Calu3 (cell line): ENCODE results near the gene CD74. TPM values are rescaled to one million over a fixed set of nuclear protein-coding genes. Genes with fewer than 3 reads are reported as not detected.
"Not testable (repeated sequence)": the region's sequence is repeated elsewhere in the genome, so short reads cannot be mapped to it uniquely, and the experiment has no call there.

Experiments
- BruUV-seq: library from RNA; stranded (reverse); fragments of 400-500 nt; replicated peaks from 2 replicates; lab custom pipeline; 2021; lab: Mats Ljungman, UMichigan
- CTCF ChIA-PET: fragments of 300-600 bp; sonication (Branson Sonifier 250); formaldehyde crosslinking; loops from one replicate; lab custom pipeline; 2022; ENCODE audit warnings: antibody characterized with exemption; lab: Charles Lee
- DNase-seq: peaks from one replicate; pipeline ENCODE4 v3.0.0; 2022
- H3K27ac Mint-ChIP-seq: one replicate; pipeline ENCODE4 v1.8.0; 2022; ENCODE audit warnings: mixed read lengths; ENCODE audit not compliant: unreplicated experiment
- H3K27me3 Mint-ChIP-seq: one replicate; pipeline ENCODE4 v1.8.0; 2022; ENCODE audit warnings: mixed read lengths; ENCODE audit not compliant: unreplicated experiment
- H3K36me3 Mint-ChIP-seq: one replicate; pipeline ENCODE4 v1.8.0; 2022; ENCODE audit warnings: mild to moderate bottlenecking, moderate library complexity, mixed read lengths; ENCODE audit not compliant: insufficient read depth, unreplicated experiment
- H3K4me1 Mint-ChIP-seq: one replicate; pipeline ENCODE4 v1.8.0; 2022; ENCODE audit warnings: mild to moderate bottlenecking, low read depth, mixed read lengths; ENCODE audit not compliant: unreplicated experiment
- H3K4me3 Mint-ChIP-seq: one replicate; pipeline ENCODE4 v1.8.0; 2022; ENCODE audit warnings: mild to moderate bottlenecking, low read depth, moderate library complexity, mixed read lengths; ENCODE audit not compliant: unreplicated experiment
- H3K9me3 Mint-ChIP-seq: one replicate; pipeline ENCODE4 v1.8.0; 2022; ENCODE audit warnings: low read depth, mixed read lengths; ENCODE audit not compliant: unreplicated experiment
- intact Hi-C: fragments of 100-400 bp; cut with micrococcal nuclease; formaldehyde crosslinking; loops from one replicate; pipeline ENCODE4 v1.10.0; 2022; ENCODE audit not compliant: unreplicated experiment
- total RNA-seq: library from RNA; stranded (reverse); gene quantifications from 2 replicates; pipeline ENCODE4 v1.2.3, GENCODE V29; 2022
- TF ChIP-seq, protein P1 (sequence below): fragments of 200-600 bp; IDR thresholded peaks from one replicate; pipeline ENCODE4 v1.8.0; 2022; ENCODE audit warnings: antibody characterized with exemption; ENCODE audit not compliant: unreplicated experiment

The CD74 gene
- total RNA-seq, 1 experiment from 2014 or later: 1,091 TPM

DNA sequence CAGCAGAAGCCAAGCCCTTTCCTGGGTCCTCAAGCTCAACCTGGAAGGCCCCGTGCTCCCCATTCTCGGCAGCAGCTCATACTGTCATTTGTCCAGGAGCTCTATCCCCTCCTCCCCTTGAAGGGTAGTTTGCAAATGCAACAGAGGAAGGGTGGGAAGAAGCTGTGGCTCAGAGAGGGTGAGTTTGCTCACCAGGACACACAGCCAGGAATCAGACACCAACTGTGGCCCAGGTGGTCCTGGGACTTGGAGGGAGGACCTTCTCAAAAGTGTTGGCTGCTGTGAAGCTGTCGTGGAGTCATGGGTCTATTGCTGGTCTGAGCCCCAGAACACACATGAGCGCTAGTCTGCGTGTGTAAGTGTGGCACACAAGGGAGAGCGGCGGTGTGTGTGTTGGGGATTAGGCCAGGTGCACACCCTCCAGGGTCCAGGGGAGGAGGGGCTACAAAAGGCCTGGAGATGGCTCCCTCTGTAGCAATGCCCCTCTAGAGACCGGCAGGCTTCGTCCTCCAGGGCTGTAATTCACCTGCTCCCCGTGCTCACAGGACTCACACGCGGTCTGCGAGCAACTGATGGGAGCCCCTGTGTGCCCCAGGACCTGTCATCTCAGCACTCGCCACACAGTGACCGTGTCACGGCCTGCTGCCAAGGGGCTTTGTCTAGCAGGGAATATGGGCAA is 45.0 kb upstream of the CD74 start:
- Mint-ChIP-seq H3K36me3 (peaks cover 5% of the 10 kb centered on the region), H3K4me3 (no peak overlapping the region), H3K4me1 (peaks cover 7% of the 10 kb centered on the region), H3K27ac (no peak overlapping the region), H3K27me3 (no peaks in the 10 kb centered on the region), H3K9me3 (no peaks in the 10 kb centered on the region)
- CTCF ChIA-PET: interaction anchor here (0.6 to 0.7 kb wide), 2 partner anchors 147 to 337 kb away, joined by 4 to 6 read pairs; no protein-coding TSS in a partner anchor
- BruUV-seq: no TSS peak
- DNase-seq: no peak
- intact Hi-C loops: loop anchor here (2.0 to 10.0 kb wide), 2 partner anchors 103 to 177 kb away; no protein-coding TSS in a partner anchor
- TF ChIP-seq, protein P1, sequence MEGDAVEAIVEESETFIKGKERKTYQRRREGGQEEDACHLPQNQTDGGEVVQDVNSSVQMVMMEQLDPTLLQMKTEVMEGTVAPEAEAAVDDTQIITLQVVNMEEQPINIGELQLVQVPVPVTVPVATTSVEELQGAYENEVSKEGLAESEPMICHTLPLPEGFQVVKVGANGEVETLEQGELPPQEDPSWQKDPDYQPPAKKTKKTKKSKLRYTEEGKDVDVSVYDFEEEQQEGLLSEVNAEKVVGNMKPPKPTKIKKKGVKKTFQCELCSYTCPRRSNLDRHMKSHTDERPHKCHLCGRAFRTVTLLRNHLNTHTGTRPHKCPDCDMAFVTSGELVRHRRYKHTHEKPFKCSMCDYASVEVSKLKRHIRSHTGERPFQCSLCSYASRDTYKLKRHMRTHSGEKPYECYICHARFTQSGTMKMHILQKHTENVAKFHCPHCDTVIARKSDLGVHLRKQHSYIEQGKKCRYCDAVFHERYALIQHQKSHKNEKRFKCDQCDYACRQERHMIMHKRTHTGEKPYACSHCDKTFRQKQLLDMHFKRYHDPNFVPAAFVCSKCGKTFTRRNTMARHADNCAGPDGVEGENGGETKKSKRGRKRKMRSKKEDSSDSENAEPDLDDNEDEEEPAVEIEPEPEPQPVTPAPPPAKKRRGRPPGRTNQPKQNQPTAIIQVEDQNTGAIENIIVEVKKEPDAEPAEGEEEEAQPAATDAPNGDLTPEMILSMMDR: no peak

DNA sequence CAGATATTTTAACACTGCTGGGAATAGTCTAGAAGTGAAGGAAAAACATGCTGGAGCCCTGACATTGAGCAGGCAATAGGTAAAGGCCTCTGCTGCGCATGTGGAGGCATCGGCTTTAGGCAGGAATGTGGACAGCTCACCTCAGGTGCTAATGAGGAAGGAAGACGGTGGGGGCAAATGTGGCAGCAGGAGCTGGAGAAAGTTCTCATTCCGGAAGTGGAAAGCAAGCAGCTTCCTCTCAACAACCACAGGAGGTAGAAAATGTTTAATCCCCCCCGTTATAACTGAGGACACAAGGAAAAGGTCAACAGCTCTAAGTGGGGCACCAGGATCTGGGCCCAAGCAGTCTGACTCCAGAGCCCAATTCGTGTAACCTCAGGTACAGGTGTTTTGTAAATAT is 44.4 kb upstream of the CD74 start:
- BruUV-seq: no TSS peak
- no peaks in the 10 kb centered on the region for H3K27me3 Mint-ChIP-seq
- CTCF ChIA-PET: no interaction called here
- peaks cover 5% of the 10 kb centered on the region for H3K36me3 Mint-ChIP-seq
- DNase-seq: no peak
- H3K27ac Mint-ChIP-seq: peak overlapping the region; percentile 8
- intact Hi-C loops: loop anchor here (10.0 kb wide), 1 partner anchor 178 kb away; no protein-coding TSS in a partner anchor
- peaks cover 7% of the 10 kb centered on the region for H3K4me1 Mint-ChIP-seq
- H3K9me3 Mint-ChIP-seq: no peaks in the 10 kb centered on the region
- TF ChIP-seq, protein P1: no peak
- H3K4me3 Mint-ChIP-seq: no peak overlapping the region

DNA sequence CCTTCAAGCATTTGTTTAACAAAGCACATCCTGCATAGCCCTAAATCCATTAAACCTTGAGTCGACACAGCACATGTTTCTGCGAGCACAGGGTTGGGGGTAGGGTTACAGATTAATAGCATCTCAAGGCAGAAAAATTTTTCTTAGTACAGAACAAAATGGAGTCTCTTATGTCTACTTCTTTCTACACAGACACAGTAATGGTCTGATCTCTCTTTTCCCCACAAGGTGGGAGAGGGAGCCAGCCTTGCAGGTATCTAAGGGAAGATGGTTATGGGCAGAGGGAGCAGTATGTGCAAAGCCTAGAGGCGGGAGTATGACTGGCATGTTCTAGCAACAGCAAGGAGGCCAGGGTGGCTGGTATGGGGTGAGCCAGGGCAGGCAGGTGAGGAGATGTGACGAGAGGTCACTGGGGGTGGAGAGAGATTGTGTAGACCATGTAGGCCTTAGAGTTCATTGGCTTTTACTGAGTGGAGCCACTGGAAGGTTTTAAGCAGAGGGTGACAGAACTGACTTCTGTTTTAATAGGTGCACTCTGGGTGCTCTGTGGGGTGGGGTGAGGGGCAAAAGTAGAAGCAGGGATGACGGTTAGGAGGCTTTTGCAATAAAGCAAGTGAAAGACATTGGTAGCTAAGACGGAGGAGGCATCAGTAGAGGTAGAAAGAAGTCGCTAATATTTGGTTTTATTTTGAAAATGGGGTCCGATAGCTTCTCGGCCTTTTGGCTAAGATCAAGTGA is 42.0 kb upstream of the CD74 start:
- no peak overlapping the region for H3K27ac Mint-ChIP-seq
- intact Hi-C loops: loop anchor here (10.0 kb wide), 1 partner anchor 180 kb away; no protein-coding TSS in a partner anchor
- BruUV-seq: no TSS peak

DNA sequence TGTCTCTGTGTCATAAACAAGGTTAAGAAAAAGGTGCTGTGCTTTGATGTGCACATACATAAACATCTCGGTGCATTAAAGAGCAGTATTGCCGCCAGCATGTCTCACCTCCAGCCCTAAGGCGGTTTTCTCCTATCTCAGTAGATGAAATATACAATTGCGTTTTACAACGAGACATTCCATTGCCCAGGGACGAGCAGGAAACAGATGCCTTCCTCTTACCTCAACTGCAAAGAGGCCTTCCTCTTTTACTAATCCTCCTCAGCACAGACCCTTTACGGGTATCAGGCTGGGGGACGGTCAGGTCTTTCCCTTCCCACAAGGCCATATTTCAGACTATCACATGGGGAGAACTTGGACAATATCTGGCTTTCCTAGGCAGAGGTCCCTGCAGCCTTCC is 41.3 kb upstream of the CD74 start:
- H3K27me3 Mint-ChIP-seq, BruUV-seq, H3K4me1 Mint-ChIP-seq, CTCF ChIA-PET, H3K4me3 Mint-ChIP-seq, DNase-seq, H3K27ac Mint-ChIP-seq, H3K9me3 Mint-ChIP-seq: not testable (repeated sequence)
- intact Hi-C loops: loop anchor here (10.0 kb wide), 1 partner anchor 181 kb away; no protein-coding TSS in a partner anchor
- peaks cover 16% of the 10 kb centered on the region for H3K36me3 Mint-ChIP-seq

More for the DNA sequence above, 42.0 kb upstream of the CD74 start:
- Mint-ChIP-seq H3K27me3 (no peaks in the 10 kb centered on the region), H3K36me3 (peaks cover 9% of the 10 kb centered on the region), H3K4me3 (no peak overlapping the region), H3K4me1 (peaks cover 6% of the 10 kb centered on the region), H3K9me3 (no peaks in the 10 kb centered on the region)
- TF ChIP-seq, protein P1: no peak
- no peak for DNase-seq
- CTCF ChIA-PET: no interaction called here
